ENCODE data around the gene FAM120AOS.

The FAM120AOS gene

DNA sequence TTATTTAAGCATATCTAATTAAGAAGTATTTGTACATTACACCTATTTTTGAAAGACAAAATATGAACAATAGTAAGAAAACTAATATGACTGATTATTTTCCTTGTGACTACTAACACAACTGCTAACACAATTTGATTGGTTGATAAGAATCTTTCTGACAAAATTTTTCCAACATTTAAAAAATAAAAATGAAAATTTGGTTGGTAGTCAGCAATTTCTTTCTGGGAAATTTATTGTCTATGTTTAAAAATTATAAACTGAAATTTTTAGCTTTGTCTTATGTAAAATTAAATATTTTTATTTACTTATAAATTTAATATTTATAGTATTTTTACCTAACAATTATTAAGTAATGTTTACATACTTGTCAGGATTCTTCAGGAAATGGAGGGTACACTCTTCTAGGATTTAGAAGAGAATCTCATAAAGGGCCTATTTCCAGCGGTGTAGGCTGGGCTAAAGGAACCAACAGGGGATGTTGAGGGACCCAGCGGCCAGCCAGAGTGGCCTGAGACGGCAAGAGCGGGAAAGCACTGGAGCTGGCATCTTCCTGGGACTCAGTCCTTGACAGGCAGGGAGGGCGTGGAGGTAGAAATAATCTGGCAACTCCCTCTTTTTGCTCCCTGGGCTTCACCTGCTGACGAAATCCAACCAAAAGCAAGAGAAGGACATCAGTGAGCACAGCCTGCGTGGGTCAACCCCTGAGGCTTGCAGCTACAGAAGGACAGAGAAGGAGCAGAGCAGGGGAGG lies 16.6 kb downstream of the FAM120AOS start:
- DNase-seq = no peak

DNA sequence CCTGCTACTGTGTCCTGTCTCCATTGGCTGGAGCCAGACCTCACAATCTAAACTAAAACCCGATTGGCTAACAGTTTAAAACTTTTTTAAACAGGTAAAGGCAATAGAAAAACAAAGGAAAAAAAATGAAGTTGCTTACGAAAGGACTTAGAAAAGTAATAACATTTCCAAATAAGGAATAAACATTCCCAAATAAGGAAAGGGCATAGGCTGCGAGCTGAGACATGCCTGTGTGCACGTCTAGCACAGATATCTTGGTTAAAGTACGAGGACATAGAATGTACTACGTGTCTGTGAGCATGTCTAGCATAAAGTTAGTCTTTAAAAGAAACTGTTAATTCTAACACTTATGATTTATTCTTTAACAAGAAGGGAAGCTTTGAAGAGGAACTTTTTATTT lies 17.2 kb downstream of the FAM120AOS start:
- no peak for DNase-seq

DNA sequence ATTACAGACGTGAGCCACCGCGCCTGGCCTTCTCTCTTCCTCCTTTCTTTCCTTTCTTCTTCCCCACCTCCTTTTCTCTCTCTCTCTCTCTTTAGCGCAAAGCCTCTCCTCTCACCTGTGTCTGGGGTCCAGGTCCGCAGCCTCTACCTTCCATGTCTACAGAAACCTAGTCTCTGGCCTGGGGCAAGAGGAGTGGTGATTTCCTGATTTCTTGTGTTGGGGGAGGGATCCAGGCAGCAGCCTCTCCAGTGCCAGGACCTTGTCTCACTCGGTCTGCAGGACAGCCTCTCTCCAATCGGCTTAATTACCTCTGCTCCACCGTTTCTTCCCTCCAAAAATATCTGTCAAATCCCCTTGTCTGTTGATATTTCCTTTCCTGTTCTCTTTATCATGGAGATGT lies 18.0 kb downstream of the FAM120AOS start:
- no peak for DNase-seq

DNA sequence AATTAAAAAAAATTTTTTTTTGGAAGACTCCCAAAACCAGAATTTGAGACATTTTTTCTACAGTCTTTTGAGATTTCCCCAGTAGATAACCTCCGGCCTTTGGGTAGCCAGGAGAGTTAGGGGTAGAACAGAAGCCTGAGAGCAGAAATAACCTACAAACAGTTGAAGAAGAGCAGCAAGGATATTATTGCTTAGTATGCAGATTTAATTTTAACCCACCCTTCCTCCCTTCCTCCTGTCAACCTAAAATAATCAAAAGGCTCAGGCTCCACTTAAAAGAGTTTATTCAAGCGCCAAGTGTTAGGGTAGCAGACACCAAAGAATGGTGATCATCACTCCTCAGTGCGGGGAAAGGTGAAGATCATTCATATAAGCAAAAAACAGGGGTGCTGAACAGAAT lies 19.3 kb downstream of the FAM120AOS start:
- DNase-seq = no peak

DNA sequence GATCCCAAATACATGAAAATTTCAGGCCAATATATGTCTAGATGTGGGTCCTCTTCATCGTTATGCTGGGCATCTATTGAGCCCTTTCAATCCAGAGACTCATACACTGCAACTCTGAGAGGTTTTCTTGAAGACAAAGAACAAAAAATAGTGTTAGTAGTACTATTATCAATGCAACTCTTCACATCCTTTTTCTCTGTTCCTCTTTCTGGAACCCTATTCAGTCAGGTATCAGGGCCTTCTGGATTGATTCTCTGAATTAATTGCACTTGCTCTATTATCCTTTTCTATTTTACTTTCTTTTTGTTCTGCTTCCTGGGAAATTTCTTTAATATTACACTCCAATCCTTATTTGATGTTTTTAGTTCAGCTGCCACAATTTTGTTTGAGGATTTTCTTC lies 20.4 kb downstream of the FAM120AOS start:
- no peak for DNase-seq

DNA sequence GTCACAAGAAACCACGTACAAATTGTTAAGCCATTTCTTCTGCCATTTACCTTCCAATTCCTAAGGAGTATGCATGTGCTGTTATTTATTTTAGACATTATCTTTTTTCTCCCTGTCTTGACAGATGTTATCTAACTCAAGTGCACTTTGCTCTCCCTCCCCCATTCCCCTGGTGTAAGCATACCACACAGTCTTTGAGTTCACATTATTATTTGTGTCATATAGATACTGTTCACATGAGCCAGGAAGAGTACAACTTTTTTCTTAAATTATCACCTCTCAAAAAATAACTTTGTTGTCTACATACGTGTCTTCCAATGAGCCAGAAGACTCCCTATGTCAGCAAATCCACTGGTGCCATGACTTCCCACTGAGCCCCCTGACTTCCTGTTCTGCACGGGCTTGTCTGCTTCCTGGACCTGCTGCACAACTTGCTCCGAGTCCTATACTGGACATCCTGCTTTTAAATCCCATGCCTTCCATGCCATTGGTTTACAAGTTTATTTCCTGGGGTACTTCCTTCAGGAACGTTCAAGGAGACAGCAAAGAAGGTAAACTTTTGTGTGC lies 21.8 kb downstream of the FAM120AOS start:
- DNase-seq = no peak

DNA sequence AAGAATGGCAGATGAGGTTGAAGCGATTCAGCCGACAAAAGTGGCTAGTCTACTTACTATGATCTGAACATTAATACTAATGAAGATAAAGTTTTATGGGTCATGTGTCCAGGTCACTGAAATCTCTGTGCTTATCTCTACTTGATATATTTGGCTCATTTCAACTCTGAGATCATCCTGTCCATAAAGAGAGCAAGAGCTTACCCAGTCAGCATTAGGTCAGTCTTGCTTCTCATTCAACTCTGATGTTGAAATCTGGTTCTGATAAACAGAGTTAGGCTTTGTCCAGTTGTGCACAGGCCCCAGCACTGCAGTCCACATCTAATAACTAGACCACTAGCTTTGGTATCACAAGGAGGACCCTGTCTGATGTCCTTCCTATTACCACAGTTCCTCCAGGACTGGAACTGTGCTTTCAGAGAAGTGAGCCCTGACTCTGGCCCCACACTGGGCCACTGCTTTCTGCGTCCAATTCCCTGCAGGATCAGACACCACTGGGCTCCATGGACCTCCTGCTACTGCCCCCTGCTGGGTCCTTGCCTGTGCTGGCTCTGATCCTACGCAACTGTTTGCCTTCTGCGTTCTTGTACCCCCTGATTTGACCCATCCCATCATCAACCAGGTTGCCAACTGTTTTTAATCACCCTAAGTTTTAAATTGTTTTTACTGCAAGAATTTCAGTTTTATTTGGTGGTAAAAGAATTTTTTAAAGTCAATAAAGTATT lies 25.6 kb downstream of the FAM120AOS start:
- DNase-seq = no peak

DNA sequence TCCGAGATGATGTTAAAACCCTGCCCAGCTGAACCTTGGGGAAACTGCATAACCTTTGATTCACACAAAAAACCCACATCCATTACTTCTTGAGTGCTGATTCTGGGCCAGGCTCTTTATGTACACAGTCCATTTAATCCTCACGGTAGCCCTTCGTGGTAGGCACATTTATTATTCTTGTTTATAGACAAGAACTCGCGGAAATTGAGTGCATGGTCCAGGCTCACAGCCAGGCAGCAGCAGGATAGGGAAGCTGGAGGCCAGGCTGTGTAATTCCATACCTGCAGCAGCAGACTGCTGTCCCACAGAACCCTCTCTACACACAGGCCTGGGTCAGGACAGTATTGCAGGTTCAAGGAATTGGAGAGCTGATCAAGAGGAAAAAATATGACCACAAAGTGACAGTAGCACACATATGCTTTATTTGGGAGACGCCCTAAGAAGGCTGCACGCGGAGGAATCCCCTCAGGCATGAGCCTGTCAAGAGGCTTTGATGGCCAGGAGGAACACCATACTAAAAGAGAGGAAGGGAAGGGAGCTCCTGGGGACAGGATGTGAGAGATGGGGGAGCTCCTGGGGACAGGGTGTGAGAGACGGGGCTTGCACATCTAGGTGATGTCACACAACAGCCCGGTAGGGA lies 30.3 kb downstream of the FAM120AOS start:
- no peak for DNase-seq

DNA sequence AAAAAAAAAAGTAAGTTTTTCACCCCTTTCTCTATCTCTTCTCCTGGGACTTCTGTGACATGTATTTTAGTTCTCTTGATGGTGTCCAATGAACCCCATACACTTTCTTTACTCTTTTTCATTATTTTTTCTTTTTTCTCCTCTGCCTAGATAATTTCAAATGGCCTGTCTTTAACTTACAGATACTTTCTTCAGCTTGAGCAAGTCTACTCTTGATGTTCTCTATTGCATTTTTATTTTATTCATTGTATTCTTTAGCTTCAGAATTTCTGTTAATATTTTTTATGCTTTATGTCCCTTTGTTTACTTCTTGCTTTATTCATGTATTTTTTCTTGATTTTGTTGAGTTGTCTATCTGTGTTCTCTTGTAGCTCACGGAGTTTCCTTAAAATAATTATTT lies 34.4 kb downstream of the FAM120AOS start:
- no peak for DNase-seq

DNA sequence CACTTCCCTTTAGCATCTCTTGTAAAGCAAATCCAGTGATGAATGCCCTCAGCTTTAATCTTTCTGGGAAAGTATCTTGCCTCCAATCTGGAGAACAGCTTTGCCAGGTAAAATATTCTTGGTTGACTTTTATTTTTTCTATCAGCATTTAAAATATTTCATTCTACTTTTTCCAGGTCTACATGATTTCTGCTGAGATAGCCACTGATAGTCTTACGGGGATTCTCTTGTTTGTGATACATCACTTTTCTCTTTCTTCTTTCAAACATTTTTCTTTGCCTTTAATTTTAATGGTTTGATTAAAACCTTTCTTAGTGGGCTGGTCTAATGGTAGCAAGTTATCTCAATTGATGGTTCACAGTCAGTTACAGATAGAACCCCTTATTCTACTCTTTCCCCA lies 35.8 kb downstream of the FAM120AOS start:
- no peak for DNase-seq

DNA sequence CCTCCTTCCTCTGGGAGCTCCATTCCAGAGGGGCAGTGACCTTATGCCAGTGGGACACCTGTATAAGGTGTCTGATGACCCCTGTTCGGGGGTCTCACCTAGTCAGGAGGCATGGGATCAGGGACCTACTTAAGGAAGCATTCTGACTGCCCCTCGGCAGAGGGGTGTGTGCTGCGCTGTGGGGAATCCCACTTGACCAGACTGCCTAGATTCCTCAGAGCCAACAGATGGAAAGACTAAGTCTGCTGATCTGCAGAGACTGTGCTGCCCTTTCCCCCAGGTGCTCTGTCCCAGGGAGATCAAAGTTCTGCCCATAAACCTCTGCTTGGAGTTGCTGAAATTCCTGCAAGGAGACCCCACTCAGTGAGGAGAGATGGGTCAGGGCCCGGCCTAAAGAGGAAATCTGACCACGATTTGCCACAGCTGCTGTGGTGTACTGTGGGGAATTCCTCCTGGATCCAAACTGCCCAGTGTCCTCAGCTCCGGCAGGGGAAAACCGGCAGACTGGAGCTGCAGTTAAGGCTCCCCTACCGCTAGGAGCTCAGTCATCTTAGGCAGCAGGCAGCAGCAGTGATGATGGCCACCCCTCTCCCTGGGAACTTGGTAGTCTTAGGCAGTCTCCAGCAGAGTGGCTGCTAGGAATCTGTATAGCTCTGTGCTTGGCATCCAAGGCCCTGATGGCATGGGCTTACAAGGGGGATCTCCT lies 36.7 kb downstream of the FAM120AOS start:
- DNase-seq = no peak

DNA sequence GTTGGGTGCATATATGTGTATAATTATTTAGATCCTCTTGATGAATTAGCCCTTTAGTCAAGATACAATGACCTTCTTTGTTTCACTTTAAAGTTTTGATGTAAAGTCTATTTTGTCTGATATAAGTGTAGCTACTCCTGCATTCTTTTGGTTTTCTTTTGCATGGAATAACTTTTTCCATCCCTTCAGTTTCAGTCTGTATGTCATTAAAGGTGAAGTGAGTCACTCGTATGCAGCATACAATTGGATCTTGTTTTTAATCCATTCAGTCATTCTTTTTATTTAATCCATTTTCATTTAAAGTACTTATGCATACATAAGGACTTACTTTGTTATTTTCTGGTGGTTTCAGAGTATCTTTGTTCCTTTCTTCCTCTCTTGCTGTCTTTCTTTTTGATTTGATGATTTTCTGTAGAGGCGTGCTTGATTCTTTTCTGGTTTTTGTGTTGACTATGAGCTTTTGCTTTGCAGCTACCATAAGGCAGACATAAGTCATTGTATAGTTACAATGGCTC lies 38.1 kb downstream of the FAM120AOS start:
- no peak for DNase-seq

DNA sequence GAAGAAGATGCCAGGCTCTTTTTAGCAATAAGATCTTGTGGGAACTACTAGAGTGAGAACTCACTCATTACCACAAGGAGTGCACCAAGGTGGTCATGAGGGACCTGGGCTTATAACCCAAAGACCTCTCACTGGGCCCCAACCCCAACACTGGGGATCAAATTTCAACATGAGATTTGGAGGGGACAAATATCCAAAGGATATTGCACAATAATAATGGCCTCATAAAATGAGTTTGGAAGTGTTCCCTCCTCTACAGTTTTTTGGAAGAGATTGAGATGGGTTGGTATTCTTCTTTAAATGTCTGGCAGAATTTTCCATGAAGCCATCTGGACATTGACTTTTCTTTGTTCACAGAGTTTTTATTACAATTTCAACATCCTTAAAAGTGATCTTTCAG lies 39.9 kb downstream of the FAM120AOS start:
- DNase-seq = no peak

DNA sequence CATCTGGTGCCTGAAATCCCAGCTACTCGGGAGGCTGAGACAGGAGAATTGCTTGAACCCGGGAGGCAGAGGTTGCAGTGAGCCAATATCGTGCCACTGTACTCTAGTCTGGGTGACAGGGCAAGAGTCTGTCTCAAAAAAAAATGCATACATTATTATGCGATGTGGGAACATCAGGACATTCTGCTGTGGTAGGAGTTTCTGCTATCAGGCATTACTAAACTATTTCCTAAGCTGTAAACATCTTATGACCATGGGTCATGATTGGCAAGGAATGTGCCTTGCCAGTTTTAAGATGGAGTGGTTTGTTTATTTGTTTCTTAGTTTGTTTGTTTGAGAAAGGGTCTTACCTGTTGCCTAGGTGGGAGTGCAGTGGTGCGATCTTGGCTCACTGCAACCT lies 47.0 kb downstream of the FAM120AOS start:
- no peak for DNase-seq

DNA sequence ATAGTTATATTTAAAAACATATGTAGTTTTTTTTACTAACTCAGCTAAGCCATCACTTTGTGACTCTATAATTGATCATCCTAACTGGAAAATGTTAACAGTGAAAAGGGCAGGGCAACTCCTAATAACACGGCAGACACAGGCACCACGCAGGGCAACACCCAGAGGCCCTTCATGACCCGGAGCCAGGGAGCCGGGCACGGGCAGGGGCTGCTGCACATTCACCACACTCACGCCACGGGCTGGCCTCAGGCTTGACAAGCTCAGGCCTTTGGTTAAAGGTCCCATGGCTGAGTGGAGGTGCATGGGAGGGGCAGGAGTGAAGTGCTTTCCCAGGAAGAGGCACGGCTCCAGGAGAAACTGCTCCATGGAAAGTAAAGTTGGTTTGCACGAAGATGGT lies 54.9 kb downstream of the FAM120AOS start:
- no peak for DNase-seq

DNA sequence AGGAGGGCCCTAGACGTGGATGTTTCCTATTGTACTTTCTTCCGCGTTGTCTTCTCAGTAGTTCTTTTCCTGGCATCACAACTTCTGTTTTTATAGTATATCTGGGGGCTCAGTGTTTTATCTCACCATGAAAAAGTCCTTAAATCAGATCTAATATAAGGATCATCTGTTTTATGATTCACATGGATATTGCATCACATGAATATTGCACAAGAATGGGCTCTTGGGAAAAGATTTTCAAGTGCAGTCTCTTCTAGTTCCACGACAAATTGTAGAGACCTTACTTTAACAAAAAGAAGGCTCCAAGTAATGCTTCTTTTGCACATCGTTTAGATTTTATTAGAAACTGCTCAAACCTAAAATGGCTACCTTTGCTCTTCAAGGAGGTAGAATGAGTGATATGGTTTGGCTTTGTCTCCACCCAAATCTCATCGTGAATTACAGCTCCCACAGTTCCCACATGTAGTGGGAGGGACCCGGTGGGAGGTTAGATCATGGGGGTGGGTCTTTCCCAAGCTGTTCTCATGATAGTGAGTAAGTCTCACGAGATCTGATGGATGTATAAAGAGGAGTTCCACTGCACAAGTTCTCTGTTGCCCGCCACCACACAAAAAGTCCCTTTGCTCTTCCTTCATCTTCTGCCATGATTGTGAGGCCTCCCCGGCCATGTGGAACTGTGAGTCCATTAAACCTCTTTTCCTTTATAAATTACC lies 55.6 kb downstream of the FAM120AOS start:
- no peak for DNase-seq

Data from CD4-positive, alpha-beta T cell treated with Interferon gamma for 1 hour (primary cell).